ENCODE data around the gene TANC1.

- TF ChIP-seq POLR2AphosphoS5 (IDR thresholded peaks at IDR 0.05) (no peak), CTCF (IDR thresholded peaks at IDR 0.05) (no peak), POLR2A (IDR thresholded peaks at IDR 0.05) (no peak), EP300 (IDR thresholded peaks at IDR 0.05) (no peak)
Measured at GRCh38 chr2:159076241-159076640, 107.8 kb downstream of the TANC1 start.

All from sigmoid colon (tissue), 4 donors.